ENCODE measurements around the gene PHF12.

The PHF12 gene

DNA sequence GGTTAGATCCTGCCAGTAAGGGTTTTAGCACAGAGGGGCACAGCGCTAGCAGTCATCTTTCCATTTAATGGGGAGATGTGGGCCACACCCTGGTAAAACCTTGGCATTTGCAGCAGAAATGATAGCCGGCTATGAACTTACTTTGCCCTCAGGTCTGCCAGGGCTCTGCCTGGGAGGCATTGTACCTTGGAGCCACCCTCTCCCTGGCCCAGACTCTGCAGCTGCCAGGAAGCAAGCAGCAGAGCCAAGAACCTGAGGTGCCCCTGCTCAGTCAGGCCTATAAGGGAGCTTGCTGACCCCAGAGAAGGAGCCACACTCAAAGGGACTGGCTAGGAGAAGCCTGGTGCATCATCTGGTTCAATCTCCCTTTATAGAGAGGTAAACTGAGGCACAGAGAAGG is 23.7 kb upstream of the PHF12 start:
- TF ChIP-seq, protein P1, sequence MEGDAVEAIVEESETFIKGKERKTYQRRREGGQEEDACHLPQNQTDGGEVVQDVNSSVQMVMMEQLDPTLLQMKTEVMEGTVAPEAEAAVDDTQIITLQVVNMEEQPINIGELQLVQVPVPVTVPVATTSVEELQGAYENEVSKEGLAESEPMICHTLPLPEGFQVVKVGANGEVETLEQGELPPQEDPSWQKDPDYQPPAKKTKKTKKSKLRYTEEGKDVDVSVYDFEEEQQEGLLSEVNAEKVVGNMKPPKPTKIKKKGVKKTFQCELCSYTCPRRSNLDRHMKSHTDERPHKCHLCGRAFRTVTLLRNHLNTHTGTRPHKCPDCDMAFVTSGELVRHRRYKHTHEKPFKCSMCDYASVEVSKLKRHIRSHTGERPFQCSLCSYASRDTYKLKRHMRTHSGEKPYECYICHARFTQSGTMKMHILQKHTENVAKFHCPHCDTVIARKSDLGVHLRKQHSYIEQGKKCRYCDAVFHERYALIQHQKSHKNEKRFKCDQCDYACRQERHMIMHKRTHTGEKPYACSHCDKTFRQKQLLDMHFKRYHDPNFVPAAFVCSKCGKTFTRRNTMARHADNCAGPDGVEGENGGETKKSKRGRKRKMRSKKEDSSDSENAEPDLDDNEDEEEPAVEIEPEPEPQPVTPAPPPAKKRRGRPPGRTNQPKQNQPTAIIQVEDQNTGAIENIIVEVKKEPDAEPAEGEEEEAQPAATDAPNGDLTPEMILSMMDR (conservative IDR thresholded peaks at IDR 0.05): no peak
- no peak overlapping the region for H3K27ac ChIP-seq

DNA sequence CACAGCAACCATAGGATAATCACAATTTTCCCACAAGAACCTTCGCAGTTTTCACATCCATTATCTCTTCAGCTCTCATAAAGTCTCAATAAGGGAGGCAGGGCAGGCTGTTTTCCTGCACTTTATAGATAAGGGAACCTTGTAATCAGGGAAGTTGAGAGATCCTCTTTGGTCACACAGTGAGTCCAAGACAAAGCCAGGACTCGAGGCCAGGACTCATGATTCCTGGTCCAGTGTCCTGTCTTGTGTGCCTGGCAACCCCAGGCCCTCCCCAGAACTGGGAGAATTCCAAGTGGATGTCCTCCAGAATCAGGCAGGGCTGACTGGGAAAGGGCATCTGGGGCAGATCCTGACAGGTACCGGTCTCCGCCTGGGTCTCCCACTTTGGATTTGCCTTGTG is 23.1 kb upstream of the PHF12 start:
- TF ChIP-seq, protein P1 (conservative IDR thresholded peaks at IDR 0.05): no peak
- no peak overlapping the region for H3K27ac ChIP-seq

GRCh38 chr17:28973425-28973824 is 22.1 kb upstream of the PHF12 start:
- TF ChIP-seq, protein P1 (conservative IDR thresholded peaks at IDR 0.05): no peak
- no peak overlapping the region for H3K27ac ChIP-seq

- no peak overlapping the region for H3K27ac ChIP-seq
- TF ChIP-seq, protein P1 (conservative IDR thresholded peaks at IDR 0.05): no peak
Observed at GRCh38 chr17:28972437-28972836, 21.1 kb upstream of the PHF12 start.

- peak overlapping the region; percentile 10; the same call in 1 of the 2 replicates for H3K27ac ChIP-seq
- TF ChIP-seq, protein P1 (conservative IDR thresholded peaks at IDR 0.05): no peak
Observed at GRCh38 chr17:28970879-28971278, 19.6 kb upstream of the PHF12 start.

DNA sequence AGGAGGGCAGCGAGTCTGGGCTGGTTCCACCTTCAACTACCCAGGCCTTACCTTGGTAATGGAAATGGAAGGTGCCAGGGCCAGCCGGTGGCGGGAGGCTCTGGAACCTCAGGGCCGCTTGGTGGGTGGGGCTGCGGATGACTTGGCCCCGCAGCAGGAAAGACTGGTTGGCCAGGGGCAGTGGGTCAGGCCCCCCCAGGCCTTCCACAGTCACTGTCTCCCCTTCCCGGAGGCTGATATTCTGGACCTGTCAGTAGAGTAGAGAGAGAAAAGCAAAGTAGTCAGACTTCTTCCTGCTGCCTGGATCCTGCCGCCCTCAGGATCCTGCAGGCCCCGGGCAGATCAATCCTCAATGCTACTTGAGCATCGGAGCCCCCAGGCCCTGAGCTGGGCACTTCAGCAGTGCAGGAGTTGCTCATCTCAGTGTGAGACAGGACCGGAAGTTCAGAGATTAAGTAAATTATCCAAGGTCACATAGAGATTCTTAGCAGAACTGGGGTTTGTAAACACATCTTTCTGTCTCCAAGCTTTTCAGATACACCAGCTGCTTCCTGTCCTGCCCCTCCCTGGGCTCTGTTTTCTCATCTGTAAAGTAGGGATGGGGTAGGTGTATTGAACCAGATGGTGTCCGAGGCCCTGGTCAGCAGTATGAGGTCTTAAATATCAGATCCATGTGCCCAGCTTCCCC is 18.5 kb upstream of the PHF12 start:
- H3K27ac ChIP-seq: no peak overlapping the region
- TF ChIP-seq, protein P1 (conservative IDR thresholded peaks at IDR 0.05): no peak

- TF ChIP-seq, protein P1 (conservative IDR thresholded peaks at IDR 0.05): no peak
- no peak overlapping the region for H3K27ac ChIP-seq
Observed at GRCh38 chr17:28968914-28969295, 17.6 kb upstream of the PHF12 start.

Measured in VCaP (cell line).